Measurements from ENCODE around the gene DOK3.

Gene DOK3

DNA sequence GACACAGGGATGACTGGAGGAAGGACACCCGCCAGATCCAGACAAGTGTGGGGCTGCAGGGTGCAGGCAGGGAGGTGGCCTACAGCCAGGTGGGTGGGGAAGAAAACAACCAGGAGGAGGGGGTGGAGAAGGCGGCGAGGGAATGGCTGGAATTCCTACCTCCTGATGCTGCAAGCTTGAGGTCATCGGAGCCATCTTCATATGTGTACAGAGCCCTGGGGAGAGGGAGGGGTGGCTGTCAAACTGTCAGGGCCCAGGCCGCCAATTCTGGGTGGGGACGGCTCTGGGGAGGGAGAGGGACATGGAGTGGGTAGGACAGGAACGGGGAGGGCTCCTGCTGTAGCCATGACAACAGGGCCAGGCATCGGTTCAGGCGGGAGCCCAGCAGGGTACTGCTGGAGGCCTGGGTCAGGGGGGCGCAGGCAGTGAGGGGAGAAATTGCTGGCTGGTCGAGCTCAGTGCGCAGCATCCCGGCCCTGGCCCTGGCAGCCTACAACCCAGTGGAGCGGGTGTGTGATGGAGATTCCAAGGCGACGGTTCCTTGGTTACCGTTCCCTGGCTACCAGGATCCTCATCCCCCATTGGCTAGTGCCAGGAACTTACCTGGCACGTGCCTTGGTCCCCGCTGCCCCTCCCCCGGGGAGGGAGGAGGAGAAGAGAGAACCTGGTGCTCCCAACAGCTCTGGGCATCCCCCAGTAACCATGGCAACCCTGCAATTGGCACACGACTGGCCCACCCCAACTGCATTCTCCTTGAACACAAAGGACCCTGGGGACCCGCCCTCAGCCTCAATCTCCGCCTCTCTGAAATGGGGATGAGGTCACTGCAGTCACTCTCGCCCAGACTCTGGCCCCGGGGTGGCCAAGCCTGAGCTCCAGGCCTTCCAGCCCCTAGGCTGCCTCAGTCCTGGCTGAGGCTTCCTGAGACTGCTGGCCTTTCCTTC, 40.7 kb downstream of the DOK3 start:
- TF ChIP-seq, protein P1, sequence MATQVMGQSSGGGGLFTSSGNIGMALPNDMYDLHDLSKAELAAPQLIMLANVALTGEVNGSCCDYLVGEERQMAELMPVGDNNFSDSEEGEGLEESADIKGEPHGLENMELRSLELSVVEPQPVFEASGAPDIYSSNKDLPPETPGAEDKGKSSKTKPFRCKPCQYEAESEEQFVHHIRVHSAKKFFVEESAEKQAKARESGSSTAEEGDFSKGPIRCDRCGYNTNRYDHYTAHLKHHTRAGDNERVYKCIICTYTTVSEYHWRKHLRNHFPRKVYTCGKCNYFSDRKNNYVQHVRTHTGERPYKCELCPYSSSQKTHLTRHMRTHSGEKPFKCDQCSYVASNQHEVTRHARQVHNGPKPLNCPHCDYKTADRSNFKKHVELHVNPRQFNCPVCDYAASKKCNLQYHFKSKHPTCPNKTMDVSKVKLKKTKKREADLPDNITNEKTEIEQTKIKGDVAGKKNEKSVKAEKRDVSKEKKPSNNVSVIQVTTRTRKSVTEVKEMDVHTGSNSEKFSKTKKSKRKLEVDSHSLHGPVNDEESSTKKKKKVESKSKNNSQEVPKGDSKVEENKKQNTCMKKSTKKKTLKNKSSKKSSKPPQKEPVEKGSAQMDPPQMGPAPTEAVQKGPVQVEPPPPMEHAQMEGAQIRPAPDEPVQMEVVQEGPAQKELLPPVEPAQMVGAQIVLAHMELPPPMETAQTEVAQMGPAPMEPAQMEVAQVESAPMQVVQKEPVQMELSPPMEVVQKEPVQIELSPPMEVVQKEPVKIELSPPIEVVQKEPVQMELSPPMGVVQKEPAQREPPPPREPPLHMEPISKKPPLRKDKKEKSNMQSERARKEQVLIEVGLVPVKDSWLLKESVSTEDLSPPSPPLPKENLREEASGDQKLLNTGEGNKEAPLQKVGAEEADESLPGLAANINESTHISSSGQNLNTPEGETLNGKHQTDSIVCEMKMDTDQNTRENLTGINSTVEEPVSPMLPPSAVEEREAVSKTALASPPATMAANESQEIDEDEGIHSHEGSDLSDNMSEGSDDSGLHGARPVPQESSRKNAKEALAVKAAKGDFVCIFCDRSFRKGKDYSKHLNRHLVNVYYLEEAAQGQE (IDR thresholded peaks at IDR 0.05; ENCODE audit: insufficient read depth in 1 of 2, low read depth in 2 of 2, low read length in 2 of 2), result no peak
- no peak for TF ChIP-seq TAF1 (IDR thresholded peaks at IDR 0.05; ENCODE audit: borderline replicate concordance, insufficient read depth, low read length)
- no peak for TF ChIP-seq FOXP2 (optimal IDR thresholded peaks at IDR 0.05; ENCODE audit: borderline replicate concordance, extremely low read depth, extremely low read length, insufficient read depth)
- TF ChIP-seq POLR2AphosphoS5 (IDR thresholded peaks at IDR 0.05; ENCODE audit: low read depth, low read length), result no peak
- no peak for TF ChIP-seq SIN3A (IDR thresholded peaks at IDR 0.05; ENCODE audit: borderline replicate concordance, insufficient read depth, low read length)

DNA sequence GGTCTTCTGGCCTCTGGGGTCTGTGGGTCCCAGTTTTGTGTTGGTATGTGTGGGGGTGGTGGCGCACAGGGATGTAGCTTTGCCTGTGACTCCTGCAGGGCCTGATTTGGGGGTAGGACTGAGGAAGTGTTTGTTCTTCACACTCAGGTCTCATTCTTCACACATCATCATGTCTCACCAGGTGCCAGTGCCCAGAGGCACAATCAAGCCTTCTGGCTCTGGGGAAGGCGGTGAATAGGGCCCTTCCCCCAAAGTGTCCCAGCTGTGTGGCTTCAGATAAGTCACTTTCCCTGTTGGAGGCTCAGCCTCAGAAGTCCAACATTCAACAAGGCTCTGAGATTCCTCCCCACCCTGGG, 41.3 kb downstream of the DOK3 start:
- no peak for TF ChIP-seq TAF1 (IDR thresholded peaks at IDR 0.05; ENCODE audit: borderline replicate concordance, insufficient read depth, low read length)
- TF ChIP-seq, protein P1 (IDR thresholded peaks at IDR 0.05; ENCODE audit: insufficient read depth in 1 of 2, low read depth in 2 of 2, low read length in 2 of 2), result no peak
- no peak for TF ChIP-seq POLR2AphosphoS5 (IDR thresholded peaks at IDR 0.05; ENCODE audit: low read depth, low read length)
- TF ChIP-seq FOXP2 (optimal IDR thresholded peaks at IDR 0.05; ENCODE audit: borderline replicate concordance, extremely low read depth, extremely low read length, insufficient read depth), result no peak
- TF ChIP-seq SIN3A (IDR thresholded peaks at IDR 0.05; ENCODE audit: borderline replicate concordance, insufficient read depth, low read length), result no peak

DNA sequence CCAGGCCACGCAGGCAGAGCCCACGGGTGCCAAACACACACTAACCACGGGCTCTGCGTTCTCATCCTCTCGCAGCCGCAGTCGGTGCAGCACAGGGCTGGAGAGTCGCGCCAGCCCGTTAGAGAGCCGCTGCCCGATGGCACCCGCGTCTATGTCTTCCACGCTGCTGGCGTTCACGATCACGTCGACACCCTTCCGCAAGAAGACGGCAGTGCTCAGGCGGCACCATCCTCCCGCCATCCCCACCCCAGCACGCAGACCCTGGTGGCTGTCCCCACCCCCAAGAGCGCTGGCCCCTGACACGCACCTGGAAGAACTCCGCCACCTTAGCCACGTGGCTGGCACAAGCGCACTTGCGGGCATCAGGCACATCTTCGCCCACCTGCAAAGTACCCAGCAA, 42.2 kb downstream of the DOK3 start:
- TF ChIP-seq, protein P1 (IDR thresholded peaks at IDR 0.05; ENCODE audit: insufficient read depth in 1 of 2, low read depth in 2 of 2, low read length in 2 of 2), result no peak
- TF ChIP-seq FOXP2 (optimal IDR thresholded peaks at IDR 0.05; ENCODE audit: borderline replicate concordance, extremely low read depth, extremely low read length, insufficient read depth), result no peak
- TF ChIP-seq TAF1 (IDR thresholded peaks at IDR 0.05; ENCODE audit: borderline replicate concordance, insufficient read depth, low read length), result no peak
- TF ChIP-seq POLR2AphosphoS5 (IDR thresholded peaks at IDR 0.05; ENCODE audit: low read depth, low read length), result no peak
- TF ChIP-seq SIN3A (IDR thresholded peaks at IDR 0.05; ENCODE audit: borderline replicate concordance, insufficient read depth, low read length), result no peak

DNA sequence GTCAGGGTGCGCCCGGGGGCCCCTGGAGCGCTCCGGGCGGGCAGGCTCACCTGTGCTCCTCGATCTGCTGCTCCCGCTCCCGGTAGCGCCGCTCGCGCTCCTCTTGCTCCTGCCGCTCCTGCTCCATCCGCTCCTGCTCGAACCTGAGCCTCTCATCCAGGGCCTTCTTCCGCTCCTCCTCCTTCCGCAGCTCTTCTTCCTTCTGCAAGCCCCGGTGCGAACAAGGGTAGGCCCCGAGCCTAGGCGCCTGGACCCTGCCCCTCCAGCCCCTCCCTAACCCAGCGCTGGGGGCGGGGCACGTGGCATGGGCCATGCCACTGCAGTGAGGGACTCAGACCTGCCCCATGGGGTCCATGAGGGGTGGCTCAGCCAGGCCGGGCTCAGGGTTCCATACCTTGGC, 42.8 kb downstream of the DOK3 start:
- TF ChIP-seq, protein P1 (IDR thresholded peaks at IDR 0.05; ENCODE audit: insufficient read depth in 1 of 2, low read depth in 2 of 2, low read length in 2 of 2), result no peak
- TF ChIP-seq SIN3A (IDR thresholded peaks at IDR 0.05; ENCODE audit: borderline replicate concordance, insufficient read depth, low read length) (no peak), TAF1 (IDR thresholded peaks at IDR 0.05; ENCODE audit: borderline replicate concordance, insufficient read depth, low read length) (no peak), POLR2AphosphoS5 (IDR thresholded peaks at IDR 0.05; ENCODE audit: low read depth, low read length) (no peak)

Measured in PFSK-1 (cell line).